Measurements from ENCODE around the gene CYP26C1. TPM values are rescaled to one million over a fixed set of nuclear protein-coding genes. Genes with fewer than 3 reads are reported as not detected.

The CYP26C1 gene
- total and polyA plus RNA-seq, 2 of the 4 experiments (the other 2 are of a cell fraction), result 0.02 TPM; not detected in 1

GRCh38 chr10:93064874-93065660 lies 4.5 kb downstream of the CYP26C1 start (continued):
- no peak for TF ChIP-seq RFX5 (IDR thresholded peaks at IDR 0.05; ENCODE audit: low read depth, low read length)

GRCh38 chr10:93065675-93066543 lies 5.3 kb downstream of the CYP26C1 start:
- POLR2A ChIA-PET (ENCODE audit: unreplicated experiment), result no interaction called here
- H3K4me3 ChIP-seq (ENCODE audit: insufficient read depth, low read depth, low read length), result peak overlapping the region; percentile 13

More at GRCh38 chr10:93065675-93066543, 5.3 kb downstream of the CYP26C1 start:
- no peak overlapping the region for H3K4ac ChIP-seq (ENCODE audit: low read depth, low read length)
- H2BK20ac ChIP-seq (ENCODE audit: low read depth, low read length), result no peak overlapping the region
- H2BK120ac ChIP-seq (ENCODE audit: low read depth, low read length), result no peak overlapping the region
- no peak overlapping the region for H3K27ac ChIP-seq (ENCODE audit: insufficient read depth, low read length)
- H3K4me2 ChIP-seq (ENCODE audit: low read depth, low read length), result peak overlapping the region; percentile 33
- H3K9me3 ChIP-seq (ENCODE audit: control insufficient read depth, insufficient read depth, low read length), result no peaks in the 10 kb centered on the region
- peaks cover 98% of the 10 kb centered on the region for H3K27me3 ChIP-seq (ENCODE audit: control insufficient read depth, insufficient read depth, low read length)
- no peak overlapping the region for H2AK5ac ChIP-seq (ENCODE audit: low read depth, low read length)
- no peaks in the 10 kb centered on the region for H3K36me3 ChIP-seq (ENCODE audit: control insufficient read depth, insufficient read depth, low read length)
- H3K79me1 ChIP-seq (ENCODE audit: low read depth in 1 of 2, low read length in 2 of 2), result no peaks in the 10 kb centered on the region
- no peak overlapping the region for H4K8ac ChIP-seq (ENCODE audit: low read depth in 2 of 2, low read length in 2 of 2)
- H4K20me1 ChIP-seq (ENCODE audit: insufficient read depth, low read length), result peaks cover 13% of the 10 kb centered on the region; the same call in 1 of the 2 replicates
- peak overlapping the region; percentile 72 for H2AFZ ChIP-seq (replicated peaks; ENCODE audit: low read length, poor library complexity)
- intact Hi-C loops (cut with micrococcal nuclease), result no loop called here
- no peak overlapping the region for H2BK5ac ChIP-seq (ENCODE audit: low read depth, low read length, poor library complexity, severe bottlenecking)
- in situ Hi-C loops (cut with MboI; ENCODE audit: low sequenced_read_pairs), result no loop called here
- ATAC-seq (ENCODE audit: low read depth) (peak; percentile 19), DNase-seq (no peak)
- H3K4me1 ChIP-seq (ENCODE audit: control insufficient read depth, insufficient read depth, low read length), result peaks cover 6% of the 10 kb centered on the region; the same call in 1 of the 2 replicates
- TF ChIP-seq POLR2A (IDR thresholded peaks at IDR 0.05; ENCODE audit: low read depth, low read length), result no peak
- TF ChIP-seq CTCF (conservative IDR thresholded peaks at IDR 0.05; ENCODE audit: low read depth, low read length), result 0 out of 2 replicates have a peak, but pooled peaks have one; percentile 14
- CTCF ChIA-PET, result interaction anchor here (0.5 to 1.3 kb wide), 4 partner anchors 10 to 455 kb away, joined by 3 to 4 read pairs (median 3); no protein-coding TSS in a partner anchor
- WGBS, 2 experiments (ENCODE audit: extremely low coverage in 2 of 2, insufficient read length in 1 of 2), result 4% methylated on average over 38 of the region's 81 CpGs; no CpG with 5 or more reads in 1 of the 2 experiments
- no peak overlapping the region for H4K5ac ChIP-seq (ENCODE audit: low read depth, low read length)
- H3K18ac ChIP-seq (ENCODE audit: low read depth, low read length), result no peak overlapping the region
- H3K23ac ChIP-seq (ENCODE audit: low read depth, low read length), result no peak overlapping the region
- no peak overlapping the region for H2AK9ac ChIP-seq (replicated peaks; ENCODE audit: low read depth, low read length, poor library complexity)
- H2BK15ac ChIP-seq (ENCODE audit: low read depth, low read length), result no peak overlapping the region
- H3K56ac ChIP-seq (ENCODE audit: extremely low read depth, insufficient read depth, low read length), result no peak overlapping the region
- no peak overlapping the region for H3K9ac ChIP-seq (ENCODE audit: low read depth, low read length)
- no peaks in the 10 kb centered on the region for H3K9me1 ChIP-seq (ENCODE audit: insufficient read depth, low read length)
- no TSS peak for BruUV-seq (replicated peaks)
- dilution Hi-C loops (cut with HindIII; ENCODE audit: low sequenced_read_pairs, unreplicated experiment), result no loop called here
- H4K91ac ChIP-seq (ENCODE audit: insufficient read depth, low read depth, low read length), result no peak overlapping the region
- no peak overlapping the region for H3K14ac ChIP-seq (replicated peaks; ENCODE audit: low read depth, low read length)
